OCI-LY3 (cell line): ENCODE data around the gene CRYL1.

Experiments used
- CTCF ChIP-seq: fragments of 200-600, 300-600 bp; sonication (generic); IDR thresholded peaks from 2 replicates; pipeline ENCODE4 v1.5.1; 2014; ENCODE audit warnings: antibody characterized with exemption, low read length, low read depth
- EZH2phosphoT487 ChIP-seq: fragments of 200-600 bp; shearing (Covaris generic); IDR thresholded peaks from 2 replicates; pipeline ENCODE4 v1.6.1; 2018; ENCODE audit warnings: antibody characterized with exemption, mixed run types, low read depth

GRCh38 chr13:20399961-20400360, 125.7 kb downstream of the CRYL1 start:
- no peak for TF ChIP-seq CTCF
- TF ChIP-seq EZH2phosphoT487: no peak
